HEK293 (cell line): ENCODE data around the gene ZDHHC3.
A peak's percentile ranks its signal among the peaks of the same experiment; 100 is the strongest.

Experiments
- FEZF1 ChIP-seq: fragments of 450-650 bp; formaldehyde crosslinking; IDR thresholded peaks from 2 replicates; pipeline ENCODE4 v1.5.1; 2016; ENCODE audit warnings: missing biosample characterization, missing genetic modification characterization
- GFI1B ChIP-seq: fragments of 450-650 bp; formaldehyde crosslinking; IDR thresholded peaks from 2 replicates; pipeline ENCODE4 v1.5.1; 2016; ENCODE audit warnings: missing biosample characterization, missing genetic modification characterization
- KLF1 ChIP-seq: fragments of 450-650 bp; formaldehyde crosslinking; IDR thresholded peaks from 2 replicates; pipeline ENCODE4 v1.5.1; 2016; ENCODE audit warnings: missing biosample characterization, missing genetic modification characterization
- KLF16 ChIP-seq: fragments of 450-650 bp; formaldehyde crosslinking; IDR thresholded peaks from 2 replicates; pipeline ENCODE4 v1.5.1; 2017; ENCODE audit warnings: missing biosample characterization, missing genetic modification characterization
- MEIS1 ChIP-seq: sonication (generic); formaldehyde crosslinking; IDR thresholded peaks from 2 replicates; pipeline ENCODE4 v1.8.1; 2022; ENCODE audit warnings: missing genetic modification reagents, mild to moderate bottlenecking, borderline replicate concordance
- PRDM10 ChIP-seq: fragments of 450-650 bp; formaldehyde crosslinking; IDR thresholded peaks from 2 replicates; pipeline ENCODE4 v1.5.1; 2016; ENCODE audit warnings: missing biosample characterization, missing genetic modification characterization
- TCF7L2 ChIP-seq: IDR thresholded peaks from 2 replicates; pipeline ENCODE4 v1.6.1; 2011; ENCODE audit warnings: low read depth, mild to moderate bottlenecking, inconsistent platforms, low read length, moderate library complexity, borderline replicate concordance
- YY1 ChIP-seq: fragments of 450-650 bp; formaldehyde crosslinking; IDR thresholded peaks from 2 replicates; pipeline ENCODE4 v1.5.1; 2018; ENCODE audit warnings: missing biosample characterization, missing genetic modification characterization
- ZBTB10 ChIP-seq: fragments of 450-650 bp; formaldehyde crosslinking; IDR thresholded peaks from 2 replicates; pipeline ENCODE4 v1.5.1; 2016; ENCODE audit warnings: missing biosample characterization, missing genetic modification characterization
- ZBTB17 ChIP-seq: fragments of 450-650 bp; formaldehyde crosslinking; IDR thresholded peaks from 2 replicates; pipeline ENCODE4 v1.5.1; 2016; ENCODE audit warnings: missing biosample characterization, missing genetic modification characterization
- ZBTB44 ChIP-seq: fragments of 450-650 bp; IDR thresholded peaks from 2 replicates; pipeline ENCODE4 v1.5.1; 2018; ENCODE audit warnings: missing biosample characterization, mild to moderate bottlenecking, missing genetic modification characterization
- ZFP41 ChIP-seq: fragments of 450-650 bp; formaldehyde crosslinking; IDR thresholded peaks from 2 replicates; pipeline ENCODE4 v1.5.1; 2016; ENCODE audit warnings: missing biosample characterization, missing genetic modification characterization, borderline replicate concordance
- ZNF114 ChIP-seq: fragments of 450-650 bp; formaldehyde crosslinking; IDR thresholded peaks from 2 replicates; pipeline ENCODE4 v1.5.0; 2017; ENCODE audit warnings: missing biosample characterization, missing genetic modification characterization
- ZNF148 ChIP-seq: fragments of 450-650 bp; formaldehyde crosslinking; IDR thresholded peaks from 2 replicates; pipeline ENCODE4 v1.5.0; 2017; ENCODE audit warnings: missing biosample characterization, missing genetic modification characterization, borderline replicate concordance
- ZNF155 ChIP-seq: fragments of 450-650 bp; formaldehyde crosslinking; IDR thresholded peaks from 2 replicates; pipeline ENCODE4 v1.5.1; 2016; ENCODE audit warnings: missing biosample characterization, missing genetic modification characterization
- ZNF169 ChIP-seq: fragments of 450-650 bp; formaldehyde crosslinking; IDR thresholded peaks from 2 replicates; pipeline ENCODE4 v1.5.1; 2016; ENCODE audit warnings: missing biosample characterization, missing genetic modification characterization
- ZNF202 ChIP-seq: fragments of 450-650 bp; formaldehyde crosslinking; IDR thresholded peaks from 2 replicates; pipeline ENCODE4 v1.5.1; 2016; ENCODE audit warnings: missing biosample characterization, missing genetic modification characterization, borderline replicate concordance
- ZNF37A ChIP-seq: fragments of 450-650 bp; IDR thresholded peaks from 2 replicates; pipeline ENCODE4 v1.5.1; 2018; ENCODE audit warnings: missing biosample characterization, missing genetic modification characterization
- ZNF416 ChIP-seq: fragments of 450-650 bp; formaldehyde crosslinking; IDR thresholded peaks from 2 replicates; pipeline ENCODE4 v1.5.1; 2016; ENCODE audit warnings: missing biosample characterization, missing genetic modification characterization
- ZNF423 ChIP-seq: fragments of 450-650 bp; formaldehyde crosslinking; IDR thresholded peaks from 2 replicates; pipeline ENCODE4 v1.5.1; 2016; ENCODE audit warnings: missing biosample characterization, missing genetic modification characterization
- ZNF48 ChIP-seq: fragments of 450-650 bp; formaldehyde crosslinking; IDR thresholded peaks from 2 replicates; pipeline ENCODE4 v1.5.1; 2016; ENCODE audit warnings: missing biosample characterization, missing genetic modification characterization
- ZNF514 ChIP-seq: fragments of 450-650 bp; formaldehyde crosslinking; IDR thresholded peaks from 2 replicates; pipeline ENCODE4 v1.5.1; 2016; ENCODE audit warnings: missing biosample characterization, missing genetic modification characterization
- ZNF621 ChIP-seq: fragments of 450-650 bp; formaldehyde crosslinking; IDR thresholded peaks from 2 replicates; pipeline ENCODE4 v1.5.1; 2017; ENCODE audit warnings: missing biosample characterization, missing genetic modification characterization
- ZNF701 ChIP-seq: fragments of 450-650 bp; formaldehyde crosslinking; IDR thresholded peaks from 2 replicates; pipeline ENCODE4 v1.5.1; 2016; ENCODE audit warnings: missing biosample characterization, missing genetic modification characterization
- ZNF707 ChIP-seq: fragments of 450-650 bp; formaldehyde crosslinking; IDR thresholded peaks from 2 replicates; pipeline ENCODE4 v1.5.1; 2016; ENCODE audit warnings: missing biosample characterization, missing genetic modification characterization
- ZSCAN18 ChIP-seq: fragments of 450-650 bp; formaldehyde crosslinking; IDR thresholded peaks from 2 replicates; pipeline ENCODE4 v1.5.1; 2016; ENCODE audit warnings: missing biosample characterization, missing genetic modification characterization
- ZSCAN5A ChIP-seq: fragments of 450-650 bp; formaldehyde crosslinking; IDR thresholded peaks from 2 replicates; pipeline ENCODE4 v1.5.1; 2016; ENCODE audit warnings: missing biosample characterization, missing genetic modification characterization

Gene ZDHHC3

GRCh38 chr3:44993471-44994205 lies 17.7 kb upstream of the ZDHHC3 start (continued):
- TF ChIP-seq ZBTB10 (tag by site-specific recombination) = no peak
- TF ChIP-seq ZNF155 (tag by site-specific recombination) = no peak
- TF ChIP-seq TCF7L2 = no peak
- no peak for TF ChIP-seq ZNF37A (tag by site-specific recombination)
- no peak for TF ChIP-seq ZNF423 (tag by site-specific recombination)
- no peak for TF ChIP-seq ZFP41 (tag by site-specific recombination)
- TF ChIP-seq ZBTB17 (tag by site-specific recombination) = no peak
- no peak for TF ChIP-seq ZNF416 (tag by site-specific recombination)
- TF ChIP-seq KLF1 (tag by site-specific recombination) = peak; percentile 83
- no peak for TF ChIP-seq ZNF148
- TF ChIP-seq ZNF707 (tag by site-specific recombination) = no peak
- TF ChIP-seq ZNF169 (tag by site-specific recombination) = no peak
- no peak for TF ChIP-seq GFI1B (tag by site-specific recombination)
- TF ChIP-seq ZBTB44 (tag by site-specific recombination) = no peak
- TF ChIP-seq ZNF48 (tag by site-specific recombination) = no peak
- no peak for TF ChIP-seq ZNF621
- no peak for TF ChIP-seq ZNF701
- TF ChIP-seq ZSCAN18 (tag by site-specific recombination) = no peak
- TF ChIP-seq ZSCAN5A = no peak
- peak; percentile 84 for TF ChIP-seq PRDM10 (tag by site-specific recombination)
- no peak for TF ChIP-seq FEZF1 (tag by site-specific recombination)
- TF ChIP-seq KLF16 (tag by site-specific recombination) = no peak
- TF ChIP-seq MEIS1 (CRISPR knock-in tag) = no peak
- no peak for TF ChIP-seq ZNF114 (tag by site-specific recombination)
- no peak for TF ChIP-seq YY1 (tag by site-specific recombination)
- no peak for TF ChIP-seq ZNF202 (tag by site-specific recombination)
- TF ChIP-seq ZNF514 (tag by site-specific recombination) = no peak
